MCF 10A (cell line): ENCODE data around the gene TMEM74B. TPM values are rescaled to one million over a fixed set of nuclear protein-coding genes. Genes with fewer than 3 reads are reported as not detected.

ENCODE experiments used
- BruUV-seq: library from RNA; stranded (reverse); fragments of 400-500 nt; replicated peaks from 2 replicates; lab custom pipeline; 2021; lab: Mats Ljungman, UMichigan
- CTCF ChIA-PET: fragments of 300-600 bp; sonication (Branson Sonifier 250); formaldehyde crosslinking; extraction: SDS; loops from one replicate; lab custom pipeline; 2021; ENCODE audit warnings: antibody characterized with exemption, inconsistent platforms; lab: Yijun Ruan, JAX
- POLR2A ChIA-PET: fragments of 300-600, 350-650 bp; sonication (Branson Sonifier 250); formaldehyde crosslinking; extraction: SDS; loops from one replicate; lab custom pipeline; 2020; ENCODE audit warnings: antibody characterized with exemption, inconsistent platforms; lab: Yijun Ruan, JAX
- DNase-seq: peaks from one replicate; pipeline ENCODE4 v3.0.0-alpha.2; 2018; ENCODE audit not compliant: unreplicated experiment
- H3K27ac Mint-ChIP-seq: one replicate; pipeline ENCODE4 v1.8.0; 2022; ENCODE audit warnings: mild to moderate bottlenecking, low read depth, mixed read lengths; ENCODE audit not compliant: unreplicated experiment
- H3K27me3 Mint-ChIP-seq: one replicate; pipeline ENCODE4 v1.8.0; 2022; ENCODE audit warnings: mixed read lengths; ENCODE audit not compliant: insufficient read depth, unreplicated experiment
- H3K36me3 Mint-ChIP-seq: one replicate; pipeline ENCODE4 v1.8.0; 2022; ENCODE audit warnings: mild to moderate bottlenecking, moderate library complexity, mixed read lengths; ENCODE audit not compliant: insufficient read depth, unreplicated experiment
- H3K4me1 Mint-ChIP-seq: one replicate; pipeline ENCODE4 v1.8.0; 2022; ENCODE audit warnings: mixed read lengths; ENCODE audit not compliant: insufficient read depth, unreplicated experiment
- H3K4me3 Mint-ChIP-seq: one replicate; pipeline ENCODE4 v1.8.0; 2022; ENCODE audit warnings: mild to moderate bottlenecking, moderate library complexity, mixed read lengths; ENCODE audit not compliant: unreplicated experiment
- H3K9me3 Mint-ChIP-seq: one replicate; pipeline ENCODE4 v1.8.0; 2022; ENCODE audit warnings: mixed read lengths; ENCODE audit not compliant: unreplicated experiment
- CTCF ChIP-seq: fragments of 200-600 bp; IDR thresholded peaks from one replicate; pipeline ENCODE4 v1.8.0; 2022; ENCODE audit warnings: antibody characterized with exemption, mild to moderate bottlenecking; ENCODE audit not compliant: unreplicated experiment
- intact Hi-C: fragments of 100-400 bp; cut with micrococcal nuclease; formaldehyde crosslinking; loops from 2 replicates; pipeline ENCODE4 v1.14.1; 2022
- total RNA-seq: library from RNA; stranded (reverse); gene quantifications from 2 replicates; pipeline ENCODE4 v1.2.3, GENCODE V29; 2022

Gene TMEM74B
- total RNA-seq, 1 experiment from 2014 or later = not detected

DNA sequence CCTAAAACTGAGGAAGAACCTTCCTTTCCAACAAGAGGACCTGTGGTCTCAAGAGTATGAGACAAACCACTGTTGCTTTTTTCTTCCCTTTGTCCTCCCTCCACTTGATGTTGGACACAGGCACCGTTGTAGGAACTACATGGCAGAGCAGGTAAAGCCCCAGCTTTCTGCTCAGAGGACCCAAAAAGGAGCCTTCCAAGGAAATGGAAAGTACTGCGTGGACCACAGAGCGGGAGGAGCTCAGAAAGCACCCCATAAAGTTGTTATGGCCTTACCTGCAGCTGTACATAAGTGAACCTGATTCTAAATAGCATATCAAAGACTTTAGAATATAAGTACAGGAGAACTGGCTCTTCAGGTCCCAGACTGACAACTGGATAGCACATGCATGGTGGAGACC is 29.4 kb downstream of the TMEM74B start:
- H3K9me3 Mint-ChIP-seq = no peaks in the 10 kb centered on the region
- no peak for TF ChIP-seq CTCF
- H3K4me1 Mint-ChIP-seq = peaks cover 5% of the 10 kb centered on the region
- no peaks in the 10 kb centered on the region for H3K27me3 Mint-ChIP-seq
- peaks cover 59% of the 10 kb centered on the region for H3K36me3 Mint-ChIP-seq
- no peak overlapping the region for H3K4me3 Mint-ChIP-seq
- intact Hi-C loops = no loop called here
- ChIA-PET POLR2A (no interaction called here), CTCF (interaction anchor here (0.5 to 1.2 kb wide), 3 partner anchors 16 to 354 kb away, joined by 3 read pairs; no protein-coding TSS in a partner anchor)
- DNase-seq = no peak
- no peak overlapping the region for H3K27ac Mint-ChIP-seq
- BruUV-seq = no TSS peak

GRCh38 chr20:1154691-1155090 is 30.1 kb downstream of the TMEM74B start:
- intact Hi-C loops = no loop called here

DNA sequence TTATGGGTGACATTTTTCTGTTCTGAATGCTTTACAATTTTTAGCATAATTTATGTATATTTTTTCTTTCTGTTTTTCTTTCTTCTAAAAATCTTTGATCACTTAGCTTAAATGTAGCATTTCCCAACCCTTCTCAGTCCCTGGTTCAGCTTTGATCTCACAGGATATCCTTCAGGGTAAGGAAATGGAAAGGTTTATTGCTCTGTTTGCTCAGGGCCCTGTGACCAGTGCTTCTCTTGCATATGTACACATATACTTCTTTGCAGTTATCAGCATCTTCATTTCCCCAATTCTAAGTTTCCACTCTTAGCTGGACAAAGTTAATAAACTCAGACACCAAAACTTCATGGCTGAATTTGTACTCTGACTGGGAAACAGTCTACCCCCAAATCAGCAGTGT is 30.6 kb downstream of the TMEM74B start:
- no peaks in the 10 kb centered on the region for H3K27me3 Mint-ChIP-seq
- H3K4me3 Mint-ChIP-seq = no peak overlapping the region
- no peaks in the 10 kb centered on the region for H3K9me3 Mint-ChIP-seq
- peaks cover 5% of the 10 kb centered on the region for H3K4me1 Mint-ChIP-seq
- no peak overlapping the region for H3K27ac Mint-ChIP-seq
- DNase-seq = no peak
- intact Hi-C loops = no loop called here
- POLR2A ChIA-PET = interaction anchor here (1.0 kb wide), 1 partner anchor 17 kb away, joined by 5 read pairs; no protein-coding TSS in a partner anchor
- no TSS peak for BruUV-seq
- CTCF ChIA-PET = interaction anchor here (0.7 to 1.2 kb wide), 2 partner anchors 24 to 61 kb away, joined by 3 to 4 read pairs; no protein-coding TSS in a partner anchor
- peaks cover 48% of the 10 kb centered on the region for H3K36me3 Mint-ChIP-seq
- TF ChIP-seq CTCF = no peak

More at GRCh38 chr20:1154691-1155090, 30.1 kb downstream of the TMEM74B start:
- Mint-ChIP-seq H3K36me3 (peaks cover 52% of the 10 kb centered on the region), H3K4me3 (no peak overlapping the region), H3K9me3 (no peaks in the 10 kb centered on the region), H3K4me1 (peaks cover 5% of the 10 kb centered on the region), H3K27me3 (no peaks in the 10 kb centered on the region), H3K27ac (no peak overlapping the region)
- ChIA-PET CTCF (interaction anchor here (0.5 to 1.2 kb wide), 4 partner anchors 15 to 354 kb away, joined by 3 to 4 read pairs (median 3); no protein-coding TSS in a partner anchor), POLR2A (interaction anchor here (1.0 kb wide), 1 partner anchor 17 kb away, joined by 5 read pairs; no protein-coding TSS in a partner anchor)
- no peak for DNase-seq
- TF ChIP-seq CTCF = no peak
- no TSS peak for BruUV-seq

DNA sequence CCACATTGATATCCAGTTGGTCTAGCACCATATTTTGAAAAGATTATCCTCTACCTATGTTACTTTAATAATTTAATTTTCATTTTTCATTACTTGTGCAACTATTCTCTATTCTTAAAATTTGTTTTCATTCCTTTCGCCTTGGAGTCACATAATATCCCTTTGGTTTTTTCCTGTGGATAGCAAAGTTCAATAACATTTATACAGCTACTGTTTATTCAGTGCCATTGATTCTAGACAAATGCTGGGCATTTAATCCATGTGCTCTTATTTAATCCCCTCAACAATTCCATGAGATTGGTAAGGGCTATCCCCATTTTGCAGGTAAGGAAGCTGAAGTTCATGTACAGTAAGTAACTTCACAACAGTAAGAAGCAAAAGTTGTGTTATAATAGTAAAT is 33.8 kb downstream of the TMEM74B start:
- Mint-ChIP-seq H3K4me3 (no peak overlapping the region), H3K4me1 (peaks cover 5% of the 10 kb centered on the region), H3K27me3 (no peaks in the 10 kb centered on the region), H3K36me3 (peaks cover 74% of the 10 kb centered on the region), H3K27ac (no peak overlapping the region), H3K9me3 (no peaks in the 10 kb centered on the region)
- ChIA-PET CTCF (interaction anchor here (0.7 to 1.7 kb wide), 8 partner anchors 13 to 353 kb away, joined by 3 to 8 read pairs (median 4); no protein-coding TSS in a partner anchor), POLR2A (interaction anchor here (0.9 to 1.4 kb wide), 7 partner anchors 11 to 151 kb away, joined by 3 to 9 read pairs (median 3); no protein-coding TSS in a partner anchor)
- intact Hi-C loops = no loop called here
- BruUV-seq = no TSS peak
- no peak for DNase-seq
- TF ChIP-seq CTCF = no peak
